GM12873 (cell line): Measurements from ENCODE around the gene TANGO2.

Experiments used
- CTCF ChIP-seq: IDR thresholded peaks from 2 replicates; pipeline ENCODE4 v1.5.1; 2012; ENCODE audit warnings: low read depth, mild to moderate bottlenecking, moderate library complexity, low read length, control low read depth; ENCODE audit not compliant: insufficient read depth; ENCODE audit errors: missing control alignments

TANGO2 gene

DNA sequence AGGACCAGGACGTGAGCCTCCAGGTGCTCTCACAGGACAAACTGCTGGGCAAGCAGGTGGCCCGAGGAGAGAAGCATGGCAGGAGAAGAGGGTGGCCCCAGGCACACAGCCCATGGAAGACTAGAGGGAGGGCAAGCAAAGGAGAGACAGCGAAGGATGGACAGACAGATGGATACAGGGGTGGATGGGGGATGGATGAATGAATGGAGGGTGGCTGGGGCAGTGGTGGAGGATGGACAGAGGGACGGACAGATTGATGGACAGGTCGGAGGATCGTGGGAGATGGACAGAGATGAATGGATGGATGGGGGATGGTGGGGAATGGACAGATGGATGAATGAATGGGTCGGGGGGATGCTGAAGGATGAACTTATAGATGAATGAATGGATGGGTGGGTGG is 27.0 kb upstream of the TANGO2 start:
- no peak for TF ChIP-seq CTCF

GRCh38 chr22:19994851-19995610 is 25.9 kb upstream of the TANGO2 start:
- TF ChIP-seq CTCF, result no peak

GRCh38 chr22:19995611-19996339 is 25.1 kb upstream of the TANGO2 start:
- TF ChIP-seq CTCF, result no peak

DNA sequence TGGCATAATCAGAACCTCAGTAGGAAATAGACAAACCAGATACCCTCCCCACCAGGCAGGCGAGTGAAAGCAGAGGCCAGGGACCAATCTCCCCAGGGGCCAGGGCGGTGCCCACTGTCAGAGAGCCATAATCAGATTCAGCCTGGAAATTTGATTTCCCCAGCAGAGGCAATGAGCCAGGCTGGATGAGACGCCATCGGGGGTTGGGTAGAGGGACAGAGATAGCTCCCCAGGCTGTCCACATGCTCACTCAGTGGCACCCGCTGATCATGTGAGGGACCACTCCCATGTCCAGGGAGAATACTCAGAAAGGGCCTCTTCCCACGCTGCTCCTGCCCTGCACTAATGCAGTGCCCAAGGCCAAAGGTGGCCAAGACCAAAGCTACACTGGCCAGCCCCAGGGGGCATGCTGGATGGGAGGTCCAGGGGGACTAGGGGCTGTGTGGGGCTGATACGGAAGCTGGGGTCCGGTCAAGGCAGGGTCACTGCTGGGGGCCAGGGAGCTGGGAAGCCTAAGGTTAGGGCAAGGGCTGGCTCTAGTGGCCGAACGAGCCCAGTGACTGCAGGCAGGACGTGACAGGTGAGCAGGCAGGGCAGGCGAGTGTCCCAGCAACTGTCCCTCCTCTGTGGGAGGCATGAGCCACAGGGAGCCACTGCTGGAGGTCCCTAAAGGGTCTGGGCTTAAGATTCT is 24.1 kb upstream of the TANGO2 start:
- TF ChIP-seq CTCF, result no peak

GRCh38 chr22:19997561-19998231 is 23.2 kb upstream of the TANGO2 start:
- TF ChIP-seq CTCF, result no peak

DNA sequence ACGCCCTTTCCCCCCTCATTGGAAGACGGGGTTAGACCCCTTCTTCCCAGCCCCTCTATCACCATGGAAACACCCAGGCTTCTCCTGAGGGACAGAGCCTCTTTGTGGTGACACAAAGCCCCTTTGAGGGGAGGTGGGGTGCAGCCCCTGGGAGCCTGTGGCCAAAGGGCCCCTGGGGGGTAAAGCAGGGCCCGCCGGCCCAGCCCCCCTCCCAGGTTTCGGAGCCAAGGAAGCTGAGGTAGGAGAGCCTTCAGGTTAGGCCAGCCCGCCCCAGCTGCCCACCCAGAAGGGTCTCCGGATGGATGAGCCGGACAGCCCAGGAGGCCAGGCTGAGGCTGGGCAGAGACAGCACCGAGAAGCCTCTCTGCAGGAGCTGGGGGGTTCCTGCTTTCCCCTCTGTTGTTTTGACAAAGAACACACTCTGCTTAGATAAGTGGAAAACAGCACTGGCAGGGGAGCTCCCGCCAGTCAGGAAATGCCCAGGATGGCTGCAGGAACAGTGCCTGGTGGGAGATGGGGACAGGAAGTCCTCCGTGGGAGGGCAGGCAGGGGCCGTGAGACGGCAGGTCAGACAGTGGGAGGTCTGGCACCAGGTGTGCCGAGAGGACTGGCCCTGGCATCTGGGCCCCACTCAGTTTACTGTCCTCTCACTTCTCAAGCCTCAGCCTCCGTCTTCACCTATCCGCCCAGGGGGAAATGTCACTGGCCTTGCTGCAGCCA is 22.5 kb upstream of the TANGO2 start:
- TF ChIP-seq CTCF, result no peak
